Ishikawa (cell line): ENCODE measurements around the gene AMFR.

Experiments
- CEBPB ChIP-seq: IDR thresholded peaks from 2 replicates; pipeline ENCODE4 v1.6.1; 2012
- CREB1 ChIP-seq: IDR thresholded peaks from 2 replicates; pipeline ENCODE4 v1.6.1; 2012; ENCODE audit warnings: low read depth
- EGR1 ChIP-seq: IDR thresholded peaks from 2 replicates; pipeline ENCODE4 v1.6.1; 2012
- EP300 ChIP-seq: IDR thresholded peaks from 2 replicates; pipeline ENCODE4 v1.6.1; 2012; ENCODE audit warnings: borderline replicate concordance
- FOXM1 ChIP-seq: IDR thresholded peaks from 2 replicates; pipeline ENCODE4 v1.6.1; 2012; ENCODE audit warnings: low read depth, borderline replicate concordance
- NFIC ChIP-seq: IDR thresholded peaks from 2 replicates; pipeline ENCODE4 v1.6.1; 2012
- RAD21 ChIP-seq: IDR thresholded peaks from 2 replicates; pipeline ENCODE4 v1.6.1; 2012; ENCODE audit warnings: low read depth
- REST ChIP-seq: IDR thresholded peaks from 2 replicates; pipeline ENCODE4 v1.6.1; 2012; ENCODE audit warnings: low read depth, mild to moderate bottlenecking
- TAF1 ChIP-seq: IDR thresholded peaks from 2 replicates; pipeline ENCODE4 v1.6.1; 2012; ENCODE audit warnings: low read depth, mild to moderate bottlenecking
- TCF12 ChIP-seq: IDR thresholded peaks from 2 replicates; pipeline ENCODE4 v1.6.1; 2012; ENCODE audit warnings: low read depth
- TEAD4 ChIP-seq: IDR thresholded peaks from 2 replicates; pipeline ENCODE4 v1.6.1; 2012
- YY1 ChIP-seq: IDR thresholded peaks from 2 replicates; pipeline ENCODE4 v1.6.1; 2012; ENCODE audit warnings: low read depth
- ZBTB7A ChIP-seq: IDR thresholded peaks from 2 replicates; pipeline ENCODE4 v1.6.1; 2012; ENCODE audit warnings: low read depth
- TF ChIP-seq, protein P1 (sequence below): IDR thresholded peaks from 2 replicates; pipeline ENCODE4 v1.6.1; 2012
- TF ChIP-seq, protein P2 (sequence below): IDR thresholded peaks from 2 replicates; pipeline ENCODE4 v1.6.1; 2012

Gene AMFR

DNA sequence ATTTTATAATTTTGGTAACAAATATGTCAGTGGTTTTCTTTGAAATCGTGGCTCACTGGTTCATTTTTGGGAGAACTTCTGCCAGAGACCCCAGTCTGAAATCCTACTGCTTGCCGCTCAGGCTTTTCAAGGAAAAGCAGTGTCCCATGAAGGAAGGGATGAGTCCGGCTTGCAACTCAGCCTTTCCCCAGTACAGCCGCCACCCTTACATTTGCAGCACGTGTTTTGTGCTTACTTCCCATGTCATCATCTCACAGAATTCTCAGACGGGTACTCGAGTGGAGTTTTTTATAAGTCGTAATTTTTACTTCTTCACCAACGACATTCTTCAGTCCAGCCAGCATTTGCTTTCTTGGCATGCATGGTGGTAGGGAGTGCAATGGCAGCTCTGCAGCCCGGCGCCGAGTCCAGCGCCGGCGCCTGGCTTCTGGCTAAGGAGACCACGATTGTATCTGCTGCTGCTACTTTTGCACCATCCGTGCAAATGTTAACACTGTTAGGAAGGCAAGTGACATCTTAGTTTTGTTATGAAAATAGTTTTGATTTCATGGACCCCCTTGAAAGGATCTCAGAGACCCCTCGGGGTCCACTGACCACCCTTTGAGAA, 111.0 kb downstream of the AMFR start:
- TF ChIP-seq TEAD4 (no peak), YY1 (no peak), EP300 (no peak), CREB1 (no peak), ZBTB7A (no peak), CEBPB (no peak), RAD21 (no peak), TCF12 (no peak), FOXM1 (no peak), NFIC (no peak), TAF1 (no peak), REST (no peak), EGR1 (no peak)
- TF ChIP-seq, protein P1, sequence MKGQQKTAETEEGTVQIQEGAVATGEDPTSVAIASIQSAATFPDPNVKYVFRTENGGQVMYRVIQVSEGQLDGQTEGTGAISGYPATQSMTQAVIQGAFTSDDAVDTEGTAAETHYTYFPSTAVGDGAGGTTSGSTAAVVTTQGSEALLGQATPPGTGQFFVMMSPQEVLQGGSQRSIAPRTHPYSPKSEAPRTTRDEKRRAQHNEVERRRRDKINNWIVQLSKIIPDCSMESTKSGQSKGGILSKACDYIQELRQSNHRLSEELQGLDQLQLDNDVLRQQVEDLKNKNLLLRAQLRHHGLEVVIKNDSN = no peak
- TF ChIP-seq, protein P2, sequence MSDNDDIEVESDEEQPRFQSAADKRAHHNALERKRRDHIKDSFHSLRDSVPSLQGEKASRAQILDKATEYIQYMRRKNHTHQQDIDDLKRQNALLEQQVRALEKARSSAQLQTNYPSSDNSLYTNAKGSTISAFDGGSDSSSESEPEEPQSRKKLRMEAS = no peak

DNA sequence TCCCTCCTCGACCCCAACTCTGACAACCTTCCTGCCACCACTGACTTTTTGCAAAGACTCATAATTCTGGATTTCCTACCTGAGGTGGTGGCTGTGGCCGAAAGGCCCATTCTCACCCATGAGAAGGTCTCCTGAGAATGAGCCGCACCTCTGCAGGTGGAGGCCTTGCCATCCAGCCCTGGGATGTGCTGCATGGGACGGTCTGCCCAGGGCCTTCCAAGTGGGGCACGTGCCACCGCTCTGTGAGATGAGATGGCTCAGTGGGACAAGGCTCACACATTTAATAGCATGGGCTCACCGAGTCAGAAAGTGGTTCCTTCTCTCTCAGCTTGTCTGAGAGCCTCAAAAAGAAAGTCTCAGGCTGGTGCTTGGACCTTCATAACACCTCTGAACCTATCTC, 112.8 kb downstream of the AMFR start:
- TF ChIP-seq, protein P1 = no peak
- no peak for TF ChIP-seq TEAD4
- TF ChIP-seq YY1 = no peak
- TF ChIP-seq FOXM1 = no peak
- no peak for TF ChIP-seq EP300
- TF ChIP-seq TAF1 = no peak
- no peak for TF ChIP-seq NFIC
- TF ChIP-seq, protein P2 = no peak
- TF ChIP-seq REST = no peak

DNA sequence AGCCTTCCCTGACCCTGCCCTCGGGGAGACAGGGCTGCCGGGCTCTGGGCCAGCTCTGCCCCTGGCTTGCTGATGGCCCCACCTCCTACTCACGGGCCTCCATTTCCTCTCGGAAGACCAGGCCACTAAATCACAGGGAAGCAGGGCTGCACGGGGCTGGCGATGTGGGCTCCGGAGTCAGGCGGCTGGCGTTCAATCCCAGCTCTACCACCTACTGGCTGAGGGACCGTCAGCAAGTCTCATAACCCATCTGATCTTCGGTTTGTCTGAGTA, 113.4 kb downstream of the AMFR start:
- TF ChIP-seq, protein P1 = no peak
- TF ChIP-seq, protein P2 = no peak
- TF ChIP-seq FOXM1 (no peak), EGR1 (no peak), RAD21 (no peak), CREB1 (no peak), TCF12 (no peak), ZBTB7A (no peak), TEAD4 (no peak), NFIC (no peak), TAF1 (no peak), CEBPB (no peak), REST (no peak), YY1 (no peak)
